GM21723 (cell line): ENCODE data around the gene SYPL2.
A peak's percentile ranks its signal among the peaks of the same experiment; 100 is the strongest.
"Not testable (repeated sequence)": the region's sequence is repeated elsewhere in the genome, so short reads cannot be mapped to it uniquely, and the experiment has no call there.

Source experiments
- ATAC-seq: cut with Tn5 transposase; IDR thresholded peaks from one replicate; pipeline ENCODE4 v1.9.1; 2021; ENCODE audit warnings: mild to moderate bottlenecking, moderate library complexity; ENCODE audit not compliant: unreplicated experiment

SYPL2 gene

GRCh38 chr1:109470245-109470644 is 3.9 kb downstream of the SYPL2 start:
- no peak for ATAC-seq

GRCh38 chr1:109472779-109473178 is 6.4 kb downstream of the SYPL2 start:
- ATAC-seq, result no peak

- not testable (repeated sequence) for ATAC-seq
Observed at GRCh38 chr1:109473284-109474057, 7.1 kb downstream of the SYPL2 start.

- no peak for ATAC-seq
Observed at GRCh38 chr1:109474697-109475096, 8.4 kb downstream of the SYPL2 start.

GRCh38 chr1:109475261-109475660 is 8.9 kb downstream of the SYPL2 start:
- no peak for ATAC-seq

GRCh38 chr1:109476825-109477224 is 10.5 kb downstream of the SYPL2 start:
- ATAC-seq, result no peak

GRCh38 chr1:109477821-109478220 is 11.5 kb downstream of the SYPL2 start:
- ATAC-seq, result no peak

- ATAC-seq, result no peak
Observed at GRCh38 chr1:109478806-109479205, 12.5 kb downstream of the SYPL2 start.

- no peak for ATAC-seq
Observed at GRCh38 chr1:109479311-109479710, 13.0 kb downstream of the SYPL2 start.

GRCh38 chr1:109479901-109480300 is 13.6 kb downstream of the SYPL2 start:
- ATAC-seq, result no peak

- ATAC-seq, result no peak
Observed at GRCh38 chr1:109481646-109482045, 15.3 kb downstream of the SYPL2 start.

GRCh38 chr1:109482242-109482641 is 15.9 kb downstream of the SYPL2 start:
- no peak for ATAC-seq

- ATAC-seq, result peak; percentile 34
Observed at GRCh38 chr1:109482791-109483671, 16.7 kb downstream of the SYPL2 start.

GRCh38 chr1:109483672-109484518 is 17.5 kb downstream of the SYPL2 start, which contains the start of gene ATXN7L2:
Gene ATXN7L2, plus strand, starts transcription at chr1:109483905. Its CDS starts 49 bp downstream, at chr1:109483954.
- peak; percentile 81 for ATAC-seq

GRCh38 chr1:109484519-109484975 is 18.2 kb downstream of the SYPL2 start:
- ATAC-seq, result no peak

GRCh38 chr1:109485001-109485400 is 18.7 kb downstream of the SYPL2 start:
- no peak for ATAC-seq

GRCh38 chr1:109487261-109487660 is 20.9 kb downstream of the SYPL2 start:
- ATAC-seq, result no peak

GRCh38 chr1:109488201-109488600 is 21.9 kb downstream of the SYPL2 start:
- ATAC-seq, result no peak

- no peak for ATAC-seq
Observed at GRCh38 chr1:109488696-109489095, 22.4 kb downstream of the SYPL2 start.

GRCh38 chr1:109490029-109490933 is 23.9 kb downstream of the SYPL2 start:
- ATAC-seq, result no peak
